WTC11 (cell line): ENCODE results near the gene TRIM46. TPM values are rescaled to one million over a fixed set of nuclear protein-coding genes. Genes with fewer than 3 reads are reported as not detected.

Experiments used
- ATAC-seq: fragments of 200-7000 bp; cut with Tn5 transposase; 2 replicates; pipeline ENCODE4 v1.10.0; 2021; ENCODE audit warnings: mild to moderate bottlenecking, moderate library complexity
- CTCF ChIA-PET: fragments of 300-600 bp; sonication (Branson Sonifier 250); formaldehyde crosslinking; loops from one replicate; lab custom pipeline; 2021; ENCODE audit warnings: antibody characterized with exemption; lab: Charles Lee
- POLR2A ChIA-PET: fragments of 350-600 bp; sonication (Branson Sonifier 250); formaldehyde crosslinking; loops from one replicate; lab custom pipeline; 2021; ENCODE audit warnings: antibody characterized with exemption; lab: Charles Lee
- DNase-seq: peaks from one replicate; pipeline ENCODE4 v3.0.0; 2021; ENCODE audit warnings: low spot score
- H3K27ac Mint-ChIP-seq: 2 replicates; pipeline ENCODE4 v1.8.0; 2021; ENCODE audit warnings: mixed read lengths
- H3K27me3 Mint-ChIP-seq: 2 replicates; pipeline ENCODE4 v1.8.0; 2021; ENCODE audit warnings: low read depth, mild to moderate bottlenecking, moderate library complexity, mixed read lengths
- H3K36me3 Mint-ChIP-seq: 2 replicates; pipeline ENCODE4 v1.8.0; 2021; ENCODE audit warnings: mixed read lengths
- H3K4me1 Mint-ChIP-seq: 2 replicates; pipeline ENCODE4 v1.8.0; 2022; ENCODE audit warnings: mixed read lengths
- H3K4me3 Mint-ChIP-seq: 2 replicates; pipeline ENCODE4 v1.8.0; 2021; ENCODE audit warnings: mild to moderate bottlenecking, moderate library complexity, mixed read lengths
- H3K9me3 Mint-ChIP-seq: 2 replicates; pipeline ENCODE4 v1.8.0; 2021; ENCODE audit warnings: mixed read lengths
- CBFB ChIP-seq: sonication (generic); formaldehyde crosslinking; IDR thresholded peaks from 2 replicates; pipeline ENCODE4 v1.8.1; 2022; ENCODE audit warnings: mild to moderate bottlenecking, low read depth, missing genetic modification reagents
- CREB1 ChIP-seq: sonication (generic); formaldehyde crosslinking; IDR thresholded peaks from 2 replicates; pipeline ENCODE4 v1.8.0; 2023; ENCODE audit warnings: mild to moderate bottlenecking, missing genetic modification reagents
- CREM ChIP-seq: sonication (generic); formaldehyde crosslinking; IDR thresholded peaks from 2 replicates; pipeline ENCODE4 v1.8.1; 2022; ENCODE audit warnings: mild to moderate bottlenecking, missing genetic modification reagents, moderate library complexity
- ELF4 ChIP-seq: sonication (generic); formaldehyde crosslinking; IDR thresholded peaks from 2 replicates; pipeline ENCODE4 v1.8.1; 2022; ENCODE audit warnings: low read depth, mild to moderate bottlenecking, moderate library complexity, missing genetic modification reagents
- EMX1 ChIP-seq: fragments of 250-450 bp; sonication (Bioruptor Pico); IDR thresholded peaks from 2 replicates; pipeline ENCODE4 v1.8.0; 2021; ENCODE audit warnings: mild to moderate bottlenecking
- ETV6 ChIP-seq: sonication (generic); formaldehyde crosslinking; IDR thresholded peaks from 2 replicates; pipeline ENCODE4 v1.8.1; 2022; ENCODE audit warnings: mild to moderate bottlenecking, missing genetic modification reagents
- FOXP4 ChIP-seq: sonication (generic); formaldehyde crosslinking; IDR thresholded peaks from 2 replicates; pipeline ENCODE4 v1.8.0; 2022; ENCODE audit warnings: mild to moderate bottlenecking, missing genetic modification reagents
- GABPB1 ChIP-seq: sonication (generic); formaldehyde crosslinking; IDR thresholded peaks from 2 replicates; pipeline ENCODE4 v1.8.1; 2023; ENCODE audit warnings: mild to moderate bottlenecking, missing genetic modification reagents
- MAX ChIP-seq: sonication (generic); formaldehyde crosslinking; IDR thresholded peaks from 2 replicates; pipeline ENCODE4 v1.8.0; 2022; ENCODE audit warnings: mild to moderate bottlenecking, missing genetic modification reagents
- SMAD3 ChIP-seq: sonication (generic); formaldehyde crosslinking; IDR thresholded peaks from 2 replicates; pipeline ENCODE4 v1.8.0; 2022; ENCODE audit warnings: missing genetic modification reagents, mild to moderate bottlenecking, borderline replicate concordance
- SOX15 ChIP-seq: fragments of 250-450 bp; sonication (Bioruptor Pico); IDR thresholded peaks from 2 replicates; pipeline ENCODE4 v1.9.0; 2021; ENCODE audit warnings: mild to moderate bottlenecking
- TEAD1 ChIP-seq: sonication (generic); formaldehyde crosslinking; IDR thresholded peaks from 2 replicates; pipeline ENCODE4 v1.8.0; 2022; ENCODE audit warnings: mild to moderate bottlenecking, missing genetic modification reagents
- TP53 ChIP-seq: sonication (generic); formaldehyde crosslinking; IDR thresholded peaks from 2 replicates; pipeline ENCODE4 v1.8.1; 2023; ENCODE audit warnings: mild to moderate bottlenecking, missing genetic modification reagents
- ZNF138 ChIP-seq: sonication (generic); formaldehyde crosslinking; conservative IDR thresholded peaks from 2 replicates; pipeline ENCODE4 v1.8.1; 2022; ENCODE audit warnings: mild to moderate bottlenecking, moderate library complexity, missing genetic modification reagents
- ZNF232 ChIP-seq: sonication (generic); formaldehyde crosslinking; IDR thresholded peaks from 2 replicates; pipeline ENCODE4 v1.8.0; 2022; ENCODE audit warnings: mild to moderate bottlenecking, missing genetic modification reagents
- ZNF317 ChIP-seq: sonication (generic); formaldehyde crosslinking; IDR thresholded peaks from 2 replicates; pipeline ENCODE4 v1.8.1; 2023; ENCODE audit warnings: low read depth, mild to moderate bottlenecking, moderate library complexity, missing genetic modification reagents, borderline replicate concordance
- total RNA-seq: library from RNA; stranded (reverse); gene quantifications from 3 replicates; pipeline ENCODE4 v1.2.3, GENCODE V29; 2021
- TF ChIP-seq, protein P1 (sequence below): fragments of 250-450 bp; sonication (Bioruptor Pico); IDR thresholded peaks from 2 replicates; pipeline ENCODE4 v1.9.0; 2021; ENCODE audit warnings: mild to moderate bottlenecking
- TF ChIP-seq, protein P2 (sequence below): fragments of 200-600 bp; IDR thresholded peaks from 2 replicates; pipeline ENCODE4 v1.8.0; 2022; ENCODE audit warnings: antibody characterized with exemption
- TF ChIP-seq, protein P3 (sequence below): sonication (generic); formaldehyde crosslinking; IDR thresholded peaks from 2 replicates; pipeline ENCODE4 v1.8.0; 2023; ENCODE audit warnings: mild to moderate bottlenecking, missing genetic modification reagents
- TF ChIP-seq, protein P4 (sequence below): sonication (generic); formaldehyde crosslinking; IDR thresholded peaks from 2 replicates; pipeline ENCODE4 v1.8.0; 2022; ENCODE audit warnings: mild to moderate bottlenecking, missing genetic modification reagents
- TF ChIP-seq, protein P5 (sequence below): sonication (generic); formaldehyde crosslinking; IDR thresholded peaks from 2 replicates; pipeline ENCODE4 v1.8.1; 2022; ENCODE audit warnings: low read depth, mild to moderate bottlenecking, moderate library complexity, missing genetic modification reagents, borderline replicate concordance
- TF ChIP-seq, protein P6 (sequence below): sonication (generic); formaldehyde crosslinking; IDR thresholded peaks from 2 replicates; pipeline ENCODE4 v1.8.1; 2022; ENCODE audit warnings: missing genetic modification reagents, borderline replicate concordance

The TRIM46 gene
- total RNA-seq, 1 experiment from 2014 or later: 22.1 TPM

- Mint-ChIP-seq H3K4me3 (peak within 1 kb of the TSS; percentile 94), H3K27ac (peak within 1 kb of the TSS; percentile 95), H3K36me3 (peaks cover 26% of the 10 kb centered on the region), H3K27me3 (no peaks in the 10 kb centered on the region), H3K9me3 (no peaks in the 10 kb centered on the region), H3K4me1 (peaks cover 29% of the 10 kb centered on the region)
- DNase-seq (peak; percentile 97), ATAC-seq (peak; percentile 64)
- ChIA-PET POLR2A (interaction anchor here (0.6 to 5.2 kb wide), 13 partner anchors 22 to 262 kb away, joined by 3 to 83 read pairs (median 3); partner anchors contain the start of genes SHC1 and THBS3), CTCF (interaction anchor here (0.5 to 12.2 kb wide), 76 partner anchors 9 to 1358 kb away, joined by 3 to 605 read pairs (median 5); partner anchors contain the start of genes ADAM15, CLK2, DPM3 and EFNA1)
- peak; percentile 38; the same call in 1 of the 2 replicates for TF ChIP-seq GABPB1 (CRISPR knock-in tag)
- 0 out of 2 replicates have a peak, but pooled peaks have one; percentile 51 for TF ChIP-seq MAX (CRISPR knock-in tag)
- peak; percentile 44; the same call in 1 of the 2 replicates for TF ChIP-seq SMAD3 (CRISPR knock-in tag)
- TF ChIP-seq SOX15 (CRISPR knock-in tag): no peak
- TF ChIP-seq, protein P1, sequence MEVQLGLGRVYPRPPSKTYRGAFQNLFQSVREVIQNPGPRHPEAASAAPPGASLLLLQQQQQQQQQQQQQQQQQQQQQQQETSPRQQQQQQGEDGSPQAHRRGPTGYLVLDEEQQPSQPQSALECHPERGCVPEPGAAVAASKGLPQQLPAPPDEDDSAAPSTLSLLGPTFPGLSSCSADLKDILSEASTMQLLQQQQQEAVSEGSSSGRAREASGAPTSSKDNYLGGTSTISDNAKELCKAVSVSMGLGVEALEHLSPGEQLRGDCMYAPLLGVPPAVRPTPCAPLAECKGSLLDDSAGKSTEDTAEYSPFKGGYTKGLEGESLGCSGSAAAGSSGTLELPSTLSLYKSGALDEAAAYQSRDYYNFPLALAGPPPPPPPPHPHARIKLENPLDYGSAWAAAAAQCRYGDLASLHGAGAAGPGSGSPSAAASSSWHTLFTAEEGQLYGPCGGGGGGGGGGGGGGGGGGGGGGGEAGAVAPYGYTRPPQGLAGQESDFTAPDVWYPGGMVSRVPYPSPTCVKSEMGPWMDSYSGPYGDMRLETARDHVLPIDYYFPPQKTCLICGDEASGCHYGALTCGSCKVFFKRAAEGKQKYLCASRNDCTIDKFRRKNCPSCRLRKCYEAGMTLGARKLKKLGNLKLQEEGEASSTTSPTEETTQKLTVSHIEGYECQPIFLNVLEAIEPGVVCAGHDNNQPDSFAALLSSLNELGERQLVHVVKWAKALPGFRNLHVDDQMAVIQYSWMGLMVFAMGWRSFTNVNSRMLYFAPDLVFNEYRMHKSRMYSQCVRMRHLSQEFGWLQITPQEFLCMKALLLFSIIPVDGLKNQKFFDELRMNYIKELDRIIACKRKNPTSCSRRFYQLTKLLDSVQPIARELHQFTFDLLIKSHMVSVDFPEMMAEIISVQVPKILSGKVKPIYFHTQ (CRISPR knock-in tag): no peak
- no peak for TF ChIP-seq ZNF138 (CRISPR knock-in tag)
- TF ChIP-seq, protein P2, sequence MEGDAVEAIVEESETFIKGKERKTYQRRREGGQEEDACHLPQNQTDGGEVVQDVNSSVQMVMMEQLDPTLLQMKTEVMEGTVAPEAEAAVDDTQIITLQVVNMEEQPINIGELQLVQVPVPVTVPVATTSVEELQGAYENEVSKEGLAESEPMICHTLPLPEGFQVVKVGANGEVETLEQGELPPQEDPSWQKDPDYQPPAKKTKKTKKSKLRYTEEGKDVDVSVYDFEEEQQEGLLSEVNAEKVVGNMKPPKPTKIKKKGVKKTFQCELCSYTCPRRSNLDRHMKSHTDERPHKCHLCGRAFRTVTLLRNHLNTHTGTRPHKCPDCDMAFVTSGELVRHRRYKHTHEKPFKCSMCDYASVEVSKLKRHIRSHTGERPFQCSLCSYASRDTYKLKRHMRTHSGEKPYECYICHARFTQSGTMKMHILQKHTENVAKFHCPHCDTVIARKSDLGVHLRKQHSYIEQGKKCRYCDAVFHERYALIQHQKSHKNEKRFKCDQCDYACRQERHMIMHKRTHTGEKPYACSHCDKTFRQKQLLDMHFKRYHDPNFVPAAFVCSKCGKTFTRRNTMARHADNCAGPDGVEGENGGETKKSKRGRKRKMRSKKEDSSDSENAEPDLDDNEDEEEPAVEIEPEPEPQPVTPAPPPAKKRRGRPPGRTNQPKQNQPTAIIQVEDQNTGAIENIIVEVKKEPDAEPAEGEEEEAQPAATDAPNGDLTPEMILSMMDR: peak; percentile 88
- peak; percentile 63; the same call in 1 of the 2 replicates for TF ChIP-seq TEAD1 (CRISPR knock-in tag)
- TF ChIP-seq, protein P3, sequence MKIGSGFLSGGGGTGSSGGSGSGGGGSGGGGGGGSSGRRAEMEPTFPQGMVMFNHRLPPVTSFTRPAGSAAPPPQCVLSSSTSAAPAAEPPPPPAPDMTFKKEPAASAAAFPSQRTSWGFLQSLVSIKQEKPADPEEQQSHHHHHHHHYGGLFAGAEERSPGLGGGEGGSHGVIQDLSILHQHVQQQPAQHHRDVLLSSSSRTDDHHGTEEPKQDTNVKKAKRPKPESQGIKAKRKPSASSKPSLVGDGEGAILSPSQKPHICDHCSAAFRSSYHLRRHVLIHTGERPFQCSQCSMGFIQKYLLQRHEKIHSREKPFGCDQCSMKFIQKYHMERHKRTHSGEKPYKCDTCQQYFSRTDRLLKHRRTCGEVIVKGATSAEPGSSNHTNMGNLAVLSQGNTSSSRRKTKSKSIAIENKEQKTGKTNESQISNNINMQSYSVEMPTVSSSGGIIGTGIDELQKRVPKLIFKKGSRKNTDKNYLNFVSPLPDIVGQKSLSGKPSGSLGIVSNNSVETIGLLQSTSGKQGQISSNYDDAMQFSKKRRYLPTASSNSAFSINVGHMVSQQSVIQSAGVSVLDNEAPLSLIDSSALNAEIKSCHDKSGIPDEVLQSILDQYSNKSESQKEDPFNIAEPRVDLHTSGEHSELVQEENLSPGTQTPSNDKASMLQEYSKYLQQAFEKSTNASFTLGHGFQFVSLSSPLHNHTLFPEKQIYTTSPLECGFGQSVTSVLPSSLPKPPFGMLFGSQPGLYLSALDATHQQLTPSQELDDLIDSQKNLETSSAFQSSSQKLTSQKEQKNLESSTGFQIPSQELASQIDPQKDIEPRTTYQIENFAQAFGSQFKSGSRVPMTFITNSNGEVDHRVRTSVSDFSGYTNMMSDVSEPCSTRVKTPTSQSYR (CRISPR knock-in tag): peak; percentile 30; the same call in 1 of the 2 replicates
- TF ChIP-seq TP53 (CRISPR knock-in tag): 0 out of 2 replicates have a peak, but pooled peaks have one; percentile 30
- 0 out of 2 replicates have a peak, but pooled peaks have one; percentile 26 for TF ChIP-seq CREB1
- TF ChIP-seq, protein P4, sequence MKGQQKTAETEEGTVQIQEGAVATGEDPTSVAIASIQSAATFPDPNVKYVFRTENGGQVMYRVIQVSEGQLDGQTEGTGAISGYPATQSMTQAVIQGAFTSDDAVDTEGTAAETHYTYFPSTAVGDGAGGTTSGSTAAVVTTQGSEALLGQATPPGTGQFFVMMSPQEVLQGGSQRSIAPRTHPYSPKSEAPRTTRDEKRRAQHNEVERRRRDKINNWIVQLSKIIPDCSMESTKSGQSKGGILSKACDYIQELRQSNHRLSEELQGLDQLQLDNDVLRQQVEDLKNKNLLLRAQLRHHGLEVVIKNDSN (CRISPR knock-in tag): peak; percentile 49; the same call in 1 of the 2 replicates
- 0 out of 2 replicates have a peak, but pooled peaks have one; percentile 37 for TF ChIP-seq CREM
- 0 out of 2 replicates have a peak, but pooled peaks have one; percentile 48 for TF ChIP-seq FOXP4 (CRISPR knock-in tag)
- TF ChIP-seq ELF4 (CRISPR knock-in tag): no peak
- TF ChIP-seq ZNF232 (CRISPR knock-in tag): 0 out of 2 replicates have a peak, but pooled peaks have one; percentile 31
- TF ChIP-seq ETV6: peak; percentile 75; the same call in 1 of the 2 replicates
- no peak for TF ChIP-seq EMX1 (CRISPR knock-in tag)
- no peak for TF ChIP-seq ZNF317 (CRISPR knock-in tag)
- 0 out of 2 replicates have a peak, but pooled peaks have one; percentile 16 for TF ChIP-seq CBFB (CRISPR knock-in tag)
- TF ChIP-seq, protein P5, sequence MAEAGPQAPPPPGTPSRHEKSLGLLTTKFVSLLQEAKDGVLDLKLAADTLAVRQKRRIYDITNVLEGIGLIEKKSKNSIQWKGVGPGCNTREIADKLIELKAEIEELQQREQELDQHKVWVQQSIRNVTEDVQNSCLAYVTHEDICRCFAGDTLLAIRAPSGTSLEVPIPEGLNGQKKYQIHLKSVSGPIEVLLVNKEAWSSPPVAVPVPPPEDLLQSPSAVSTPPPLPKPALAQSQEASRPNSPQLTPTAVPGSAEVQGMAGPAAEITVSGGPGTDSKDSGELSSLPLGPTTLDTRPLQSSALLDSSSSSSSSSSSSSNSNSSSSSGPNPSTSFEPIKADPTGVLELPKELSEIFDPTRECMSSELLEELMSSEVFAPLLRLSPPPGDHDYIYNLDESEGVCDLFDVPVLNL (CRISPR knock-in tag): no peak
- TF ChIP-seq, protein P6, sequence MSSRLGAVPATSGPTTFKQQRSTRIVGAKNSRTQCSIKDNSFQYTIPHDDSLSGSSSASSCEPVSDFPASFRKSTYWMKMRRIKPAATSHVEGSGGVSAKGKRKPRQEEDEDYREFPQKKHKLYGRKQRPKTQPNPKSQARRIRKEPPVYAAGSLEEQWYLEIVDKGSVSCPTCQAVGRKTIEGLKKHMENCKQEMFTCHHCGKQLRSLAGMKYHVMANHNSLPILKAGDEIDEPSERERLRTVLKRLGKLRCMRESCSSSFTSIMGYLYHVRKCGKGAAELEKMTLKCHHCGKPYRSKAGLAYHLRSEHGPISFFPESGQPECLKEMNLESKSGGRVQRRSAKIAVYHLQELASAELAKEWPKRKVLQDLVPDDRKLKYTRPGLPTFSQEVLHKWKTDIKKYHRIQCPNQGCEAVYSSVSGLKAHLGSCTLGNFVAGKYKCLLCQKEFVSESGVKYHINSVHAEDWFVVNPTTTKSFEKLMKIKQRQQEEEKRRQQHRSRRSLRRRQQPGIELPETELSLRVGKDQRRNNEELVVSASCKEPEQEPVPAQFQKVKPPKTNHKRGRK (CRISPR knock-in tag): no peak
These were observed 744 bp upstream of the TRIM46 start, which contains the start of gene KRTCAP2 for GRCh38 chr1:155172732-155173477. TSS of gene KRTCAP2 (minus strand) at chr1:155173304. CDS start at chr1:155173224, 80 bp downstream.
